ENCODE data around the gene GPC4.
"Not testable (repeated sequence)": the region's sequence is repeated elsewhere in the genome, so short reads cannot be mapped to it uniquely, and the experiment has no call there.

The GPC4 gene

GRCh38 chrX:133369065-133369464, 46.2 kb downstream of the GPC4 start:
- DNase-seq: no peak

- no peak for DNase-seq
These were observed 48.6 kb downstream of the GPC4 start for GRCh38 chrX:133366735-133367134.

- DNase-seq: no peak
These were observed 49.2 kb downstream of the GPC4 start for GRCh38 chrX:133365871-133366611.

GRCh38 chrX:133364865-133365264, 50.4 kb downstream of the GPC4 start:
- DNase-seq: peak in 1 of 56 donors; percentile 0

- no peak for DNase-seq
These were observed 51.1 kb downstream of the GPC4 start for GRCh38 chrX:133364196-133364595.

- DNase-seq: no peak
These were observed 52.8 kb downstream of the GPC4 start for GRCh38 chrX:133362538-133362937.

- DNase-seq: no peak
These were observed 55.8 kb downstream of the GPC4 start for GRCh38 chrX:133359466-133359865.

GRCh38 chrX:133353233-133353632, 62.1 kb downstream of the GPC4 start:
- no peak for DNase-seq

- DNase-seq: no peak
These were observed 64.5 kb downstream of the GPC4 start for GRCh38 chrX:133350751-133351150.

GRCh38 chrX:133346026-133346425, 69.3 kb downstream of the GPC4 start:
- no peak for DNase-seq

GRCh38 chrX:133339566-133339965, 75.7 kb downstream of the GPC4 start:
- DNase-seq: no peak

- DNase-seq: no peak
These were observed 78.0 kb downstream of the GPC4 start for GRCh38 chrX:133337250-133337649.

GRCh38 chrX:133335027-133335426, 80.3 kb downstream of the GPC4 start:
- DNase-seq: peak in 16 of 56 donors; percentile 0 to 41 (median 6)

GRCh38 chrX:133333154-133333750, 82.0 kb downstream of the GPC4 start:
- no peak for DNase-seq

- no peak for DNase-seq
These were observed 82.6 kb downstream of the GPC4 start for GRCh38 chrX:133332737-133333136.

- DNase-seq: no peak
These were observed 84.3 kb downstream of the GPC4 start for GRCh38 chrX:133330956-133331355.

GRCh38 chrX:133325422-133325821, 89.9 kb downstream of the GPC4 start:
- DNase-seq: no peak

GRCh38 chrX:133323431-133323830, 91.9 kb downstream of the GPC4 start:
- DNase-seq: no peak

- not testable (repeated sequence) for DNase-seq
These were observed 93.0 kb downstream of the GPC4 start for GRCh38 chrX:133322269-133322668.

- no peak for DNase-seq
These were observed 93.8 kb downstream of the GPC4 start for GRCh38 chrX:133321451-133321850.

GRCh38 chrX:133314281-133314680, 101.0 kb downstream of the GPC4 start:
- DNase-seq: no peak

GRCh38 chrX:133308499-133308897, 106.8 kb downstream of the GPC4 start:
- DNase-seq: no peak
